Embryonic facial prominence (tissue), 1 donor: ENCODE data around the gene MBNL3.

Source experiments
- DNase-seq: peaks from one replicate; pipeline ENCODE4 v3.0.0-alpha.2; 2016; ENCODE audit errors: extremely low spot score

The MBNL3 gene

DNA sequence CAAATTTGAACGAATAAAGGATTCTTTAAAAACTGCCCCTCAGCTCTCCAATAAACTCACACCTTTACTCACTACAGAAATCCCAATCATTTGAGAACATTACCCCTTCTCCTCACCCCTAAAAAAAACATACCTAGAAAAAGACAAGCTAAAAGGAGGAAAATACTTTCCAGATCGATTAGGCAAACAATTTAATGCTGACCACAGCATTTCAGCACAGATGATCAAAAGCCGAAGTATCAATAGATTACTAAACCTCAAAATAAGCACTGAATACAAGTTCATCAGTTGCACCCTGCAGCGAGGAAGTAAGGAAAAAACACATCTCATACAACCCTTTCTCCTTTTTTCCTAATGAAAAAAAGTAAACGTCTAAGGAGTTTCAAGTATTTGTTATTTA lies 65.5 kb downstream of the MBNL3 start:
- DNase-seq: no peak

DNA sequence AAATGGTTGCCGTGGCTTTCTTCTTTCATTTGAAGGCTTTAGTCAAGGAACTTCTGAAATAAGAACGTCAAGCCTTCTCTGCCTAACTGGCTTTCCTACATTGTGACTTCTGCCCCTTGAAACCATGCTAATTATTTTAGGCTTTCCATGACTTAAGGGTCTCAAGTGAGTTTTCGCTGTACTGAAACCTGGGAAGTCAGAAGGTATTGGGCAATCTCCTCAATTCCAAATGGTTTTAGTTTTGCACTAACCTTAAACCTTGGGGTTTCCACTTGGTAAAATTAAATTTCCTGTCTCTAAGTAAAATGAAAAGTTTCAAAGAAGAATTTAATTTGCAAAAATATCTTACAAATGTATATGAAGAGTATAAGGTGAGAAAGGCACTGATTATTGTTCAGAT lies 73.8 kb downstream of the MBNL3 start:
- DNase-seq: no peak

DNA sequence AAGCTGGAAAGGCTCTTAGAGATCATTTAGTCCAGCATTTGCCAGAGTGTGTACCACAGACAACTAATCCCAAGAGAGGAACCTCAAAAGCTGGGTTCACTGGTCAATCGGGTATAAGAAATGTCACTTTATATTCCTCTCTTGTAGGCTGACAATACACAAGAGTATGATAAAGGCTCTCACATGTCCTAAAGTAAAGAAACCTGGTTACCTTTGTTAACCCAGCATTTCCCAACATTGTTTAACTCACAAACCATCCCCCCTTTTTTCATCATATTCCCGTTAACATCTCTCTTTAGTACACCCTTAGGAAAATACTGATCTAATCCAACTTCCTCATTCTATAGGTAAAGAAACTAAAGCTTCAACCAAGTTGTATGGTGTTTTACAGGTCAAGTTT lies 74.4 kb downstream of the MBNL3 start:
- no peak for DNase-seq

DNA sequence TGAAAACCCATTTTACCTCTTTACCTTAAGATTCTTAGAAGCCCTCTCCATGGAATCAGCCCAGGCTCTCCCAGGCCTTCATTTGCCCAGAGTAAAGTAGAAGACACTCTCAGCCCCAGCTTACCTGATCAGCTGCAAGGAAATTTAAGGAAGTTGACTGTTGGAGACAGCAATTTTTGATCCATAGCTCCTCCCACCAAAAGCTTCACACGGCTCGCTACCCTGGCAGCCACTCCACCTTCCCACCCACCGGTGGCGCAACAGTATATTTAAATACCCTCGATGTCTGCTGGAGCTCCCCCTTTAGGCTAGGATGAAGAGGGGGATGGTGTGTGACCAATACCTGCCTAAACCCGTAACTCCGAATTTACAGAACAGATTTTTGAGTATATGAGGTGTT lies 75.4 kb downstream of the MBNL3 start:
- DNase-seq: no peak

DNA sequence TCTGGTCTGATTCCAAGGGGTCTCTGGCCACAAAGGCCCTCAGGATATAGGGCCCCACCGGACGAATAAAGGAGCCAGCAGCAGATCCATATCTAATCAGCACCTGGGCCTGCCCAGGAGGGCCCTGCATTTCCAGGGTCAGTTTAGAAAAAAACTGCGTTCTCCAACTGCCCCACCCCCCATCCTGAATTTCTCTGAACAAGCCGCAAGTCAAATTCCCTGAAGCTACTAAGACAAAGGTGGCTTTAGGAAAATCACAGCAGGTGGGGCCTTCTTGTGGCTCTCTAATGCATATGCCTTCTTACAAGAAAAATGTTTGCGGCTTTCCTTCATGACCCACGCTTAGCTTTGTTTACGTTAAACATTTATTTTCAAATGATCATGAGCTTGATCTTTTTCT lies 76.6 kb downstream of the MBNL3 start:
- no peak for DNase-seq

DNA sequence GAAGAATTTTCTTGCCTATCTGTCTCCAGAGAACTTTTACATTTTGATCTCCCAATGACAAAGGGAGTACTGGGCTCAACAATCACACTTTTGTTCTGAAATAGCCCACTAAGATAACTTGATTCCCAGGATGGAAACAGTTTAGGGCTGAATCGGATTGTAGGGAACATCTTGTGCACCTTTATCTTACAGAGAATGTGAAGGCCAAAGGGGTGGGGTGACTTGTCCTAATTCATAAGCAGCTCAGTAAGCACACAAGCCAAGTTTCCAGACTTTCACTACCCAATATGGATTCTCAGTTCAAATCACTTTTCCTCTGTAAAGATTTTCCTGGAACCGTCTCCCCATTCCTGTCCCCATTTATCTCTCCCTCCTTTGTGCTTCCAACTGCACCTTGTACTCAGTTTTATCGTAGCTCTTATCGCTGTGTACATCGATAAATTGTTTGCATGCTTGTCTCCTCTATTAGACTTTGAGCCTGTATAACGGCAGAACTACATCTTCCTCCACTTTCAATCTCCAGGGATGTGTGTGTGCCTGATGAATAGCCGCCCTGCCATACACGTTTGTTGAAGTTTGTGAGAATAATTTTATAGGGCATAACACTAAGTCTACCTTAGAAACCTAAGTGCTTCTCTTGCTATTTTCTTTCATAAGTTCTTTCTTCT lies 77.4 kb downstream of the MBNL3 start:
- DNase-seq: no peak

DNA sequence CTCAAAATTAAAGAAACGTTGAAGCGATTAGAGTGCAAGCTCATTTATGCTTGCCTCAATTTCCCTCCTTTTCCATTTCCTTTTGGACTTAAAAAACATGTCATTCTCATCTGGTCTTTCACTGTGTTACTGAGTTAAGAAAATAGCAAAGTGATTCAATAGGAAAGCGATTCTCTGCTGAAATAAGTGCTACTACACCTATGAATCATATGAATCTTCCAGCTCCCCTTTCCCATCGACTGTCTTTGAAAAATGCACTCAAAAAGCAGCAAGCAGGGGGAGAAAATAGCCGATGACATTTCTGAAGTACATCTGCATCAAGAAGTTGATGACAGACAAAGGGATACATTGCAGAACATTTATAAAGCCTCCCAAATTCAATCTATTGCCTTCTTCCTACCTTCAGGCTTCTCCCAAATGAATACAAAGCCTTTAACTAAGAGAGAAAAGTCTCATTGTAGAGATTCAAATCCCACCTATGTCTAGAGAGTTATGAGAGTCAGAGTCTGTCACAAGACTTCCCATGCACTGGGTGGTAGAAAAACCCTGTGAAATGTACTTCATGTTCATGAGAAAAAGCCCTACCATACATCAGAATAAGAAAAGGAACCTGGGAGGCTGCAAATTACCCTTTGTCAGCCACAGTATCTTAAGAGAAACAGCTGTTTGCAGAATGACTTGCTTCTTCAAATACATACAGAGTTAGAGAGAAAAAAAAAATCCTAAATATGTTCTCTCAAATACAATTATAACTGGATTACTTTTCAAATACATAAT lies 78.9 kb downstream of the MBNL3 start:
- DNase-seq: no peak

DNA sequence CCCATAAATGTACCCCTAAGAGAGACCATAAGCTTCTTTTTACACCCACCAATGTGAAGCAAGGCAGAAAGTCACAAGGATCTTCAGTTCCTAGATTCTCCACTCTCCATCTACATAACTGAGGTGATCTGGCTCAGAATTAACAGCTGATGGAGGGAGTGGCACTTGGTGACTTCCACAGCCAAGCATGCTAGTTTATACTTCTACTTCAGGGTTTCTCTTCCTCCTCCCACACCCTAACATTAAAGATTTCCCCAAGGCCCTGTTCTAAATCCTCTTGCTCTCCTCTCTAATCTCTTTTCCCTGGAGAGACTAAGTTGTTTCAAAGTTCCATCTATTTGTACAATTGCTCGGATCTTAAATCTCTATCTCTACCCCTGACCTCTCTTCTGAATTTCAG lies 81.1 kb downstream of the MBNL3 start:
- no peak for DNase-seq

DNA sequence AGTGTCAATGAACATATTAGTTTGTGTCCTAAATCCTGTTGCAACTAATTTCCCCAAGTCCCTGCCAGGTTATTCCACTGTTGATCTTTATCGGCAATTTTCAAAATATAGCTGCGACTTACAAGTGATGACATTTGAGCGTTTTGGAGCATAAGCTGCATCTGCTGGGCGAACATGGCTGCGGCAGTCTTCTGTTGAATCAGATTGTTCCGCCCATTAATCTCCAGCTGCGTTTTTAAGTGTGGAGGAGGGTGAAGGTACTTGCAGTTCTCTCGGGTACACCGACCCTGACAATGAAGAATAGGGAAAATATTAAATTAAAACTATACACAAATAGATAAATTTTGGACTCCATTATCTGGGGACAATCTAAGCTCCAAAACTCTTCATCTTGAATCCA lies 82.7 kb downstream of the MBNL3 start:
- no peak for DNase-seq

DNA sequence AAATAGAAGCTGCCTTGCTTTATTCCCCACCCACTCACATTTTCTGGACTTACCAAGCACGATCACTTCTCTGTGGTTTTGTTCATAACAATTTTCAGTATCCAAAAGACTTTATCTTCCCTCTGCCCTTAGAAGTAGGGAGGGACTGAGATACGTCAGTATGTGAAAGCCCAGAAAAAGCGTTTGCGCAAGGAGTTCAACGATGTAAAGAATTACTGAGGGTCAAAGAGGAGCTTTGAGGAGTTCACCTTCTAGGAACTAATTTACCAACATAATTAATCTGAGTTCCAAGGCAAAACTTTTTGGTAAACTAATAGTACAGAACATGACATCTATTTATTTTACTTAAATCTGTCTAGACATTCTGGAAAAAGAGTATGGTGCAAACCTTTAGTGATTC lies 84.6 kb downstream of the MBNL3 start:
- no peak for DNase-seq

DNA sequence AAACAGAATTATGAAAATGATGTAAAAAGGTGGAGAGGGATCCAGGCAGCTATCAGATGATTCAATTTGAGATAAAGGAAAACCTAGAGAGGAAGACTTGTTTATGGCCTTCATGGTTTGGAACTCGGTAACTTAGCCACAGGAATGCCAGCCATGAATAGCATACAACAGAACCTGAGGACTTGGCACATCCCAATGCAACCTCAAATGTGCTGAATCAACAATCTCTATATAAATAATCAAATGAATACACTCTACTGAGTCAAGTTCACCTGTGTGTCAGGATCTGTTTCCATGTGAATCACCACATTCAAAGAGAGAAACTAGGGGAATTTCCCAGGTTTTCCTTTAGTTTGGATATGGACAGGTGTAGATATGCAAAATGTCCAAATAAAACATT lies 86.9 kb downstream of the MBNL3 start:
- no peak for DNase-seq

DNA sequence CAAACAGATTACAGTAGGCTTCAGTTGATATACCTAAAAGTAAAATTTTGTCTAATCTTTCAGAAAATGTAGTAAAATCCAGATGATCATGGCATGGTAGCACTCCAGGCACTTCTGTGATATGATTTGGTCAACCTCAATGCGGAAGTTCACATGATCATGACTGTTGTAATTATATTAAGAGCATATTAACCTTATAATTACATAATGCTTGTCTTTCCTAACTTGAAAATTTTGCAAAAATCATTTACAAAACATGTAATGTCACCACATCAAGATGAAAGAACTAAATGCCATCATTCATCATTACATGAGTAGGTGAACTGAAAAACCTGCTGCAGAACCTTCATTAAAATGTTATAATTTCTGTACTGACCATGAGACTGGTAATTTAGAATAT lies 88.1 kb downstream of the MBNL3 start:
- DNase-seq: no peak

DNA sequence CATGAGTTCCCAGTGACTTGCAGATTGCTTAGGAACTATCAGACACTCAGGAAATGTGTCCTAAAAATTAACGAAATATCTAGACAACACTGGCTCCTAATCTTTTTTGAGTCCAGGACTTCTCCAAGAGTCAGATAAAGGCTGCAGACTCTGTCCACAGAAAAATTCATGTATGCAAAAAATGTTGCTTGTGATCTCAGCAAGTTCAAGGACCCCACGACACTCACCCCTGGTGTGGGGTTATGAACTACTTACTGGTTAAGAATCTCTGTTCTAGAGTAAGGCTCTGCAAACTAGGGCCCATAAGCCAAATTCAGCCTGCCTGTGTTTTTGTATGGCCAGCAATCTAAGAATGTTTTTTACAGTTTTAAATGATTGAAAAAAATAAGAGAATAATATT lies 93.2 kb downstream of the MBNL3 start:
- DNase-seq: no peak

DNA sequence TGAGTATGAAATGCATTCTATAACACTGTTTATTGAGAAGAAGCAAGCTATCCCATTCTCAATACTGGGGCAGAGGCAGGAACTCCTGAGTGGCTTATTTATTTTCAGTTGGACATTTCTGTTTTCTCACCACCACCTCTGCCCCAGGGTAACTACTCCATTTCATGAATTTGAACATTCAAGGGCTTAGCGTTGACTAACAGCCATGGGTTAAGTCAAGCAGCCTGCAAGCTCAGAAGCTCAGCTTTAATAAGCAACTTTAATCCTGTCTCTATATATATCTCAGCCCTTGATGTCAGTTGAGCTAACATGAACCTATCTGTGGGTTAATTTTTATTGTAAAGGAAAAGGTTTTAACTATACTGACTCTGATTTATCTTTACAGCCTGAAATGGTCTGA lies 93.8 kb downstream of the MBNL3 start:
- DNase-seq: no peak

DNA sequence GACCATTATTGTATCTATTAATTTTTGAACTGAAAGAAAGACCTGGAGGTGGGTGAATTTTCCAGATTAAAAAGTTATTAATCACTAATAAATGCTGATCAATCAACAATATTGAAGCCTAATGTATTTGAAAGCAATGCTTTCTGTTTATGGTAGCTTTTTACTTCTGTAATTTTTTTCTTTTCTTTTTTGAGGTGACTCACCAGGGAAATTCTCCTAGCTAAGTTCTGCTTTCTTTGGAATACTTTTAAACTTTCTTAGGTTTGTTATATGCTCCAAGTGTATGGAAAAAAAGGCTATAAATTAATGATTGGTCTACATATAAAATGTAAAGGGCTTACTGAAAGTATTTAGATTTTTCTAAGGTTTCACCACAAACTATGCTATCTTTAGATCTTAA lies 94.2 kb downstream of the MBNL3 start:
- no peak for DNase-seq

DNA sequence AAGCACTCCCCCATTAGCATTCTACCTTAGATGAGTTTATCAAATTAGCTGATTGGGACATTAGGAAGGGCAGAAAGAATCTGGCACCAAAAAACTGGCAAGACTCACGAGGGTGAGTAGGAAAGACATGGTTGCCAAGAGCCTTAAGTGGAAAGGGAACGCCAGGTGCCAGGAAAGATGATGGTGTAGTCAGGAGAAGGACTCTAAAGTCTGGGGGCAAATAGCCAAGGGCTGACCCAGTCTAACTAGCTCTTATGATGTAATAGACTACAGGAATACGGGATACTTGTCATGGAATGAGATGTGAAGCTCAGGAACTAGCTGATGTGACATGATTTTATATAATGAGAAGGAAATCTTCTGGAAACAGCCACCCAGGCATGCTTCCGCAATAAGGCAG lies 94.8 kb downstream of the MBNL3 start:
- DNase-seq: no peak

DNA sequence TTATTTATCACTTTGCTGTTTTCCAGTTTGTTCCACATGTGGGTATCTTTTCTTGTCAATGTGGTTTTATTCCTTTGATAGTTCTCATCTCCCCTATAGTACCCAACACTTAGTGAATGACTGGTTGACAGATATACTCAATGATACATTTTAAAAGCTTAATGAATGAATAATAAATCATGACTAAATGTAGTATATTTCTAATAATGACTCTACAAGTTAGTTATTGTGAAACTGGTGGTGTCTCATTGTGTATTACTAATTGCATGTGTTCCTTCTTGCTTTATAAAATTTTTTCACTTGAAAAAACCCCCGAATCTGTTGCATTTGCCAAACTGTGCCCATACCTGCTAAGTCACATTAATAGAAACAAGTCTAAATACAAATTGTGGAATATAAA lies 95.4 kb downstream of the MBNL3 start:
- no peak for DNase-seq

DNA sequence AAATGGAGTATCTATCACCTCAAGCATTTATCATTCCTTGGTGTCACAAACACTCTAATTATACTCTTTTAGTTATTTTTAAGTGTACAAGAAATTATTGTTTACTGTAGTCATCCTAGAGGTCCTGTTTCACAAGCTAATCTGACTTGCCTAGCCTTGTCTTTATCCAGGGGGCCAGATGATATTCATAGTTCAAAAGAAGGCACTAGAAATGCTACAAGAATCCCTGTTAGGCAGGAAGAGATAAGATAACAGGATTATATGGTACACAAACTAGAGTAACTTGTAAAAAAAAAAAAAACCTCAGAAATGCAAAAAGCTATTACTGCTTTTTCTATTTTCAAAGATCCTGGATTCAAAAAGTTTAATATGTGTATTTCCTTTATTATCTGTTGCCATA lies 95.8 kb downstream of the MBNL3 start:
- DNase-seq: no peak

DNA sequence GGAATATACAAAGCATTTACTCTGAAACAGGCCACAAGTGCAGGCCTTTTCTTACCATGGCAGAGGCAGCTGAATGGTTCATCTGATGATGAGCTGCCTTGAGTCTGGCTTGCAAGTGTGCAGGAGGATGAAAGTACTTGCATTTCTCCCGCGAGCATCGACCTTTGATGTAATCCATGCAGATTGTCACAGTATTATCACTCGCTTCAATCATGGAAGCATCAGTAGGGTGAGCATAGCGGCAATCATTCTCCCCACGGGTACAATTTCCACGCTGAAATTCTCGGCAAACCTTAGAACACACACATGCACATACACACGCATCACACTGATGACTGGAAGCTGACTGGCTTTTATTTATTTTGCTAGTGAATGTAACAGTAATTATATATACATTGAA lies 98.0 kb downstream of the MBNL3 start:
- no peak for DNase-seq

DNA sequence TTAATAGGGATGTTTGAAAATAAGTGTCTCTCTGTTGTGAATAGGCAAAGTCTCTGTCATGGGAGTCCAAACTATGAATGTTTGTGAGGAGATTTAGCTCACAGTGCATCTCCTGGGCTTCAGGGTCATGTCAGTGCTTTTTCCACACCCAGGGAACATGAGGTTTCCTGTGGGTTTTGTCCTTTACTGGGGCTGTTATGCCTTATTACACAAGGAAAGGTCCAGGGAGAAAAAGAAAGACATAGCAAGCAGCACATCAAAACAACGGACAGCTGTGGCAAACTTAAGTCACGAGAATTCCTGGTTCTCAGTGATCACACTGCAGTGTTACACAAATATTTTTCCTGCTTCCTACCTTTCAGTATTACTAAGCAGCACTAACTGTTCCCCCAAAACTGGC lies 99.4 kb downstream of the MBNL3 start:
- no peak for DNase-seq

DNA sequence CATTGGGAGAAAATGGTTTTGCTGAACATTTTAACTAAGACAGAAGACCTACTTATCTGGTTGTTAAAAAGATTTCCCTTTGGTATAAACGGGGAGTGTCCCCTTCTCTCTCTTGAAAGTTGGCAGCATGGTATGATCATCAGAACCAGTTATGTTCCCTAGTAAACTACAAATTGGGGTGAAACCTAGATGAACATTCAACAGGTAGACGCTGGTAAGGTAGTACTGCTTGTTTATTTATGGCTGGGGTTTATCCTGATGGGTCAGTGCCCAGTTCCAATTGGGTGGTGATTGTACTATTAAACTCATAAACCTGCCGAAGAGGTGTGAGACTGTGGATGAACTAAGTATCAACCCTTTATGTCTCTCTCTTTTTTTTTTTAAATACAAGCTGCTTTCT lies 100.5 kb downstream of the MBNL3 start:
- DNase-seq: no peak

DNA sequence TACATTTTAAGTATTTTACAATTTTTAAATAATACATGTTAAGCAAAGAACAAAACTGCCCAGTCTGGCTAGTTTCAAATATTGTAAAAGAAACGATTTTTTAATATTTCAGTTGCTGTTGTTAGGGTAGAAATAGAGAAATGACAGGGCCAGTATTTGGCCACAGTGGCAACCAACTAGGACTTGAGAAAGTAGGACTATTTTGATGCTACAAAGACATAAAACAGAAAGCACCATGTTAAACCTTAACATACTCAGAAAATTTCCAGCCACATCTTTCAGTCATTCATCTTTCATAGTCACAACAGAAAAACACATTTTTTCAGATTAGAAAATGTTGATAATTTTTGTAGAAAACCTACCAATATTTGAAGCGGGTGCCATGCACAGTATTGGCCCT lies 104.5 kb downstream of the MBNL3 start:
- DNase-seq: no peak

DNA sequence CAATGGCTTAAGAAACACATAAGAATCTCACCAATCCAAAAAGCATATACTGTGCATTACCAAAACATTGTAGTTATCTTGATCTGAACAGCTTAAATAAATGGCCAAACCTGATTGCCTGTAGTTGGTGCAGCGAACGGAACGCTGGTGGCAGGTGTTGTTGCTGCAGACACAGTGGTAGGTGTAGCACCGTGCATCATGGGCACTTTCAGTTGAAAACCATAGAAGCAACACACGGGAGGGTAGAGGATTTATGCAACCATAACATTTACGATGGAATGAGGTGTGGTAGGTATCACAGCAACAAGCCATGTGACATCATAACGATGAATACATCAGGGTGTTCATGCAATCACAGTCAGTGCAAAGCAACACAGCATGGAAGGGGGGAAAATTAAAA lies 106.8 kb downstream of the MBNL3 start:
- DNase-seq: no peak

DNA sequence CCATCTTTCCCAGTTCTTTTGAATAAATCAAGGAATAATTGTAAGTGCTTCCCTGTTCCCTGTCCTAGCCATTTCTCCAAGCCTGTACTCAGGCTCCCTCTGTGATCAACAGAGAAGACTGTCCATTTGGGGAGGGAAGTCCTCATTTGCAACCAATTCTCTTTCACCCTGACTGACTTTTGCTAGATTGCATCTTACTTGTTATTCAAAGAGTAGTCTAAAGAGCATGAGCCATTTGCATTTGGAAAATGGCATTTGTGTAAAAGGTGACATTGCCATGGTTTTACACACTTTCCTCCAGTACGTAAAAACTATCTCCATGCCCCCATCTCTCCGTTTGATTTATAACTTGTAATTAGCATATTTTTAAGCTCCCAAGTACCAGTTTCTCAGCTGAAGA lies 110.6 kb downstream of the MBNL3 start:
- no peak for DNase-seq
